Spinal cord (tissue), 10 donors: ENCODE results near the gene GAB4. TPM values are rescaled to one million over a fixed set of nuclear protein-coding genes. Genes with fewer than 3 reads are reported as not detected.
"Not testable (repeated sequence)": the region's sequence is repeated elsewhere in the genome, so short reads cannot be mapped to it uniquely, and the experiment has no call there.

Experiments used
- DNase-seq, 6 donors: peaks; one replicate each; pipeline versions ENCODE4 v3.0.0 to v3.0.0-alpha.2; 2013 to 2015; ENCODE audit warnings: low spot score in 6 of 6, low read depth in 4 of 6
- H3K27ac ChIP-seq: one replicate; pipeline ENCODE4 v1.5.1; 2013; ENCODE audit warnings: low read depth, low read length, control low read depth
- H3K27me3 ChIP-seq: one replicate; pipeline ENCODE4 v1.6.1; 2013; ENCODE audit warnings: low read length; ENCODE audit not compliant: control insufficient read depth, insufficient read depth
- H3K36me3 ChIP-seq: one replicate; pipeline ENCODE4 v1.6.1; 2013; ENCODE audit warnings: low read length; ENCODE audit not compliant: control insufficient read depth, insufficient read depth
- H3K4me1 ChIP-seq: one replicate; pipeline ENCODE4 v1.6.1; 2013; ENCODE audit warnings: low read length; ENCODE audit not compliant: control insufficient read depth, insufficient read depth
- H3K4me3 ChIP-seq: one replicate; pipeline ENCODE4 v1.5.1; 2013; ENCODE audit warnings: low read depth, low read length, control low read depth
- H3K9me3 ChIP-seq: one replicate; pipeline ENCODE4 v1.6.1; 2013; ENCODE audit warnings: low read length; ENCODE audit not compliant: control insufficient read depth, insufficient read depth
- WGBS: methylation state at CpG from one replicate; pipeline ENCODE4 v1.1.5; 2013; ENCODE audit warnings: missing lambda C conversion rate; ENCODE audit not compliant: insufficient coverage; 5-methylcytosine and 5-hydroxymethylcytosine counted together
- polyA plus RNA-seq, 2 donors: library from polyadenylated mRNA; unstranded; fragments of 120-200 nt; gene quantifications; one replicate each; pipeline ENCODE4 v1.2.1, GENCODE V29; 2013; ENCODE audit not compliant: insufficient read length in 2 of 2
- total RNA-seq, 2 donors: library from RNA; depleted of rRNA in 1 of 2; stranded (reverse); fragments of 120-200 nt in 1 of 2; fragments of >200 nt in 1 of 2; gene quantifications; one replicate each; pipeline versions ENCODE4 v1.2.3 to v1.2.4, GENCODE V29; 2013 to 2014
- donor health status: healthy.

Gene GAB4
- total and polyA plus RNA-seq, 4 donors: 0.06 to 0.36 (median 0.18) TPM

- no peak overlapping the region for H3K4me3 ChIP-seq
- DNase-seq: no peak
- H3K9me3 ChIP-seq: no peaks in the 10 kb centered on the region
- H3K27me3 ChIP-seq: peaks cover 2% of the 10 kb centered on the region
- H3K27ac ChIP-seq: no peak overlapping the region
- H3K36me3 ChIP-seq: no peaks in the 10 kb centered on the region
- 55% methylated on average over 4 of the region's 4 CpGs for WGBS
- peaks cover 15% of the 10 kb centered on the region for H3K4me1 ChIP-seq
Measured at GRCh38 chr22:17035246-17035645, 27.2 kb upstream of the GAB4 start.

- DNase-seq, H3K9me3 ChIP-seq, H3K36me3 ChIP-seq, H3K27ac ChIP-seq, H3K4me3 ChIP-seq, H3K27me3 ChIP-seq: not testable (repeated sequence)
- H3K4me1 ChIP-seq: peaks cover 15% of the 10 kb centered on the region
- WGBS: no CpG with 5 or more reads among the region's 2 CpGs
Measured at GRCh38 chr22:17034532-17034931, 26.5 kb upstream of the GAB4 start.

GRCh38 chr22:17032277-17032676 is 24.3 kb upstream of the GAB4 start:
- H3K4me3 ChIP-seq, H3K36me3 ChIP-seq, H3K27ac ChIP-seq, H3K27me3 ChIP-seq, DNase-seq, H3K9me3 ChIP-seq: not testable (repeated sequence)
- WGBS: 100% methylated on average over 1 of the region's 2 CpGs
- peaks cover 13% of the 10 kb centered on the region for H3K4me1 ChIP-seq

- WGBS: 64% methylated on average over 5 of the region's 5 CpGs
- H3K4me3 ChIP-seq, H3K4me1 ChIP-seq: not testable (repeated sequence)
Measured at GRCh38 chr22:17024380-17024779, 16.4 kb upstream of the GAB4 start.

GRCh38 chr22:17015552-17015951 is 7.5 kb upstream of the GAB4 start:
- H3K36me3 ChIP-seq, H3K9me3 ChIP-seq, H3K4me3 ChIP-seq, DNase-seq, H3K27ac ChIP-seq, H3K27me3 ChIP-seq: not testable (repeated sequence)
- peaks cover 20% of the 10 kb centered on the region for H3K4me1 ChIP-seq
- 60% methylated on average over 1 of the region's 6 CpGs for WGBS

More at GRCh38 chr22:17024380-17024779, 16.4 kb upstream of the GAB4 start:
- H3K9me3 ChIP-seq, H3K27me3 ChIP-seq, DNase-seq, H3K36me3 ChIP-seq, H3K27ac ChIP-seq: not testable (repeated sequence)

GRCh38 chr22:17014101-17014440 is 6.0 kb upstream of the GAB4 start:
- H3K9me3 ChIP-seq, DNase-seq, H3K27me3 ChIP-seq, H3K36me3 ChIP-seq, H3K4me3 ChIP-seq: not testable (repeated sequence)
- WGBS: 62% methylated on average over 2 of the region's 3 CpGs
- H3K4me1 ChIP-seq: peaks cover 21% of the 10 kb centered on the region
- H3K27ac ChIP-seq: peak overlapping the region; percentile 69

GRCh38 chr22:17013396-17014100 is 5.5 kb upstream of the GAB4 start:
- Histone ChIP-seq H3K4me3 (no peak overlapping the region), H3K27ac (peak overlapping the region; percentile 77), H3K4me1 (peaks cover 21% of the 10 kb centered on the region), H3K27me3 (no peaks in the 10 kb centered on the region), H3K36me3 (no peaks in the 10 kb centered on the region), H3K9me3 (no peaks in the 10 kb centered on the region)
- DNase-seq: peak in 1 of 6 donors; percentile 16
- WGBS: 93% methylated on average over 2 of the region's 2 CpGs

GRCh38 chr22:17012267-17012666 is 4.2 kb upstream of the GAB4 start:
- Histone ChIP-seq H3K4me3 (no peak overlapping the region), H3K36me3 (no peaks in the 10 kb centered on the region), H3K9me3 (no peaks in the 10 kb centered on the region), H3K27ac (peak overlapping the region; percentile 77), H3K4me1 (peaks cover 24% of the 10 kb centered on the region), H3K27me3 (peaks cover 7% of the 10 kb centered on the region)
- no peak for DNase-seq
- 90% methylated on average over 4 of the region's 4 CpGs for WGBS

- Histone ChIP-seq H3K4me3 (no peak overlapping the region), H3K9me3 (no peaks in the 10 kb centered on the region), H3K27me3 (peaks cover 9% of the 10 kb centered on the region), H3K4me1 (peaks cover 24% of the 10 kb centered on the region), H3K36me3 (no peaks in the 10 kb centered on the region), H3K27ac (no peak overlapping the region)
- DNase-seq: no peak
- WGBS: 89% methylated on average over 8 of the region's 9 CpGs
Measured at GRCh38 chr22:17009640-17010291, 1.7 kb upstream of the GAB4 start.

- Histone ChIP-seq H3K27ac (no peak overlapping the region), H3K9me3 (no peaks in the 10 kb centered on the region), H3K36me3 (no peaks in the 10 kb centered on the region), H3K27me3 (peaks cover 9% of the 10 kb centered on the region), H3K4me1 (peaks cover 9% of the 10 kb centered on the region), H3K4me3 (no peak overlapping the region)
- no peak for DNase-seq
- 27% methylated on average over 18 of the region's 22 CpGs for WGBS
Measured at GRCh38 chr22:17007257-17007656, 765 bp downstream of the GAB4 start.
